Endothelial cell (in vitro differentiated cells): ENCODE measurements around the gene GNG14. TPM values are rescaled to one million over a fixed set of nuclear protein-coding genes. Genes with fewer than 3 reads are reported as not detected.
A peak's percentile ranks its signal among the peaks of the same experiment; 100 is the strongest.
"Not testable (repeated sequence)": the region's sequence is repeated elsewhere in the genome, so short reads cannot be mapped to it uniquely, and the experiment has no call there.

ENCODE experiments used
- DNase-seq: peaks from one replicate; pipeline ENCODE4 v3.0.0; 2021; ENCODE audit warnings: low spot score
- H3K27ac Mint-ChIP-seq: one replicate; pipeline ENCODE4 v1.8.0; 2021; ENCODE audit warnings: mixed read lengths, inconsistent platforms; ENCODE audit not compliant: unreplicated experiment
- H3K27me3 Mint-ChIP-seq: one replicate; pipeline ENCODE4 v1.8.0; 2021; ENCODE audit warnings: mild to moderate bottlenecking, moderate library complexity, mixed read lengths, inconsistent platforms; ENCODE audit not compliant: unreplicated experiment
- H3K36me3 Mint-ChIP-seq: one replicate; pipeline ENCODE4 v1.8.0; 2021; ENCODE audit warnings: mild to moderate bottlenecking, low read depth, mixed read lengths, inconsistent platforms; ENCODE audit not compliant: unreplicated experiment
- H3K4me1 Mint-ChIP-seq: one replicate; pipeline ENCODE4 v1.8.0; 2021; ENCODE audit warnings: mild to moderate bottlenecking, mixed read lengths, inconsistent platforms; ENCODE audit not compliant: unreplicated experiment
- H3K4me3 Mint-ChIP-seq: one replicate; pipeline ENCODE4 v1.8.0; 2021; ENCODE audit warnings: mild to moderate bottlenecking, mixed read lengths, inconsistent platforms; ENCODE audit not compliant: unreplicated experiment
- H3K9me3 Mint-ChIP-seq: one replicate; pipeline ENCODE4 v1.8.0; 2021; ENCODE audit warnings: mixed read lengths, inconsistent platforms; ENCODE audit not compliant: unreplicated experiment
- CTCF ChIP-seq: fragments of 200-600 bp; sonication (generic); IDR thresholded peaks from one replicate; pipeline ENCODE4 v1.5.0; 2021; ENCODE audit warnings: antibody characterized with exemption; ENCODE audit not compliant: unreplicated experiment
- total RNA-seq: library from RNA; stranded (reverse); fragmentation: NEBNext Ultra II Directional; extraction: Animal tissue kit (Norgen Biotek cat#: 25700); gene quantifications from one replicate; pipeline ENCODE4 v1.2.1, GENCODE V29; 2021; ENCODE audit not compliant: unreplicated experiment

Gene GNG14
- total RNA-seq, 1 donor from 2014 or later = not detected

GRCh38 chr19:12695514-12695913 is 7.7 kb downstream of the GNG14 start:
- Mint-ChIP-seq H3K36me3 (peaks cover 10% of the 10 kb centered on the region), H3K4me3 (peak overlapping the region; percentile 69), H3K27ac (no peak overlapping the region), H3K9me3 (no peaks in the 10 kb centered on the region), H3K27me3 (peaks cover 8% of the 10 kb centered on the region), H3K4me1 (peaks cover 3% of the 10 kb centered on the region)
- TF ChIP-seq CTCF = no peak
- DNase-seq = no peak

DNA sequence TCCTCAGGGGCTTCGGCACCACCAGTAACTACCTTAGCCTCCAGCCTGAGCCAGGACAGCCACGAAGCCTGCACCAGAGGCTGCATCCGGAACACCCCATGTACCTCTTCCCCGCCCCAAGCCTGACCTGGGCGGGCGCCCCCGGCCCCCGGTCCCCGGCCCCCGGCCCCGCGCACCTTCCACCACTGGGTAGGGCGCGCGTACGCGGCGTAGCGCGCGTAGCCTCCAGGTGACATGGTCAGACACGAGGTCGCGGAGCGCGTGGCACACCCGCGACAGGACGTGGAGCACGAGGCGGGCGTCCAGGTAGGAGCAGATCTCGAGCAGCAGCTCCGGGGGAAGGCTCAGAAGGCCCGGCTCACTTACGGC is 8.2 kb downstream of the GNG14 start:
- Mint-ChIP-seq H3K27me3 (peaks cover 8% of the 10 kb centered on the region), H3K4me3 (peak overlapping the region; percentile 89)

GRCh38 chr19:12696366-12697335 is 8.9 kb downstream of the GNG14 start, which contains the start of gene FBXW9:
Gene FBXW9, minus strand, starts transcription at chr19:12696631. Its CDS starts 50 bp downstream, at chr19:12696581.
- TF ChIP-seq CTCF = no peak
- DNase-seq = peak; percentile 94
- Mint-ChIP-seq H3K4me3 (peak within 1 kb of the TSS; percentile 89), H3K27me3 (peaks cover 8% of the 10 kb centered on the region), H3K4me1 (peaks cover 3% of the 10 kb centered on the region), H3K9me3 (no peaks in the 10 kb centered on the region), H3K27ac (peak within 1 kb of the TSS; percentile 72), H3K36me3 (peaks cover 13% of the 10 kb centered on the region)

More for the DNA sequence above, 8.2 kb downstream of the GNG14 start:
- DNase-seq = no peak
- TF ChIP-seq CTCF = no peak
- Mint-ChIP-seq H3K27ac (no peak overlapping the region), H3K36me3 (peaks cover 13% of the 10 kb centered on the region), H3K4me1 (peaks cover 3% of the 10 kb centered on the region), H3K9me3 (no peaks in the 10 kb centered on the region)

GRCh38 chr19:12697425-12697824 is 9.6 kb downstream of the GNG14 start:
- not testable (repeated sequence) for H3K4me1 Mint-ChIP-seq, DNase-seq, H3K27me3 Mint-ChIP-seq, H3K4me3 Mint-ChIP-seq, H3K27ac Mint-ChIP-seq, H3K9me3 Mint-ChIP-seq
- peaks cover 17% of the 10 kb centered on the region for H3K36me3 Mint-ChIP-seq

DNA sequence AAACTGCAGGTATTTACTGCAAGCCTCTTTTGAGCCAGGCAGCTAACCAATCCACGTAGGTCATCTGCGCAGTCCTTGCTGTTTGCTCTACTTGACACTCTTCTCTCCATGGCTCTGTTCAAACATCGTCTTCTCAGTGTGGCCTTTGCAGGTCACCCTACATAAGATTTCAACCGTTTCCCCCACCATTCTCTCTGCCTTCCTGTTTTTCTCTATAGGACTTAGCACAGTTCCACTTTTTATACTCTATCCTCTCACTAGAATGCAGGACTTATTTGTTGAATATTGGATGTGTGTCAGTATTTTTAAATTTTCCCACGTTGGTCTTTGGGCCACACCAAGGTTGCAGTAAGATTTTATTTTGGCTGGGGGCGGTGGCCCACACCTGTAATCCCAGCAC is 10.3 kb downstream of the GNG14 start:
- Mint-ChIP-seq H3K4me1 (peaks cover 3% of the 10 kb centered on the region), H3K9me3 (no peaks in the 10 kb centered on the region), H3K4me3 (peak overlapping the region; percentile 76), H3K27ac (peak overlapping the region; percentile 17), H3K27me3 (peaks cover 11% of the 10 kb centered on the region), H3K36me3 (peaks cover 22% of the 10 kb centered on the region)
- TF ChIP-seq CTCF = no peak
- DNase-seq = no peak
